ENCODE data around the gene LMNA.
A peak's percentile ranks its signal among the peaks of the same experiment; 100 is the strongest.

DNA sequence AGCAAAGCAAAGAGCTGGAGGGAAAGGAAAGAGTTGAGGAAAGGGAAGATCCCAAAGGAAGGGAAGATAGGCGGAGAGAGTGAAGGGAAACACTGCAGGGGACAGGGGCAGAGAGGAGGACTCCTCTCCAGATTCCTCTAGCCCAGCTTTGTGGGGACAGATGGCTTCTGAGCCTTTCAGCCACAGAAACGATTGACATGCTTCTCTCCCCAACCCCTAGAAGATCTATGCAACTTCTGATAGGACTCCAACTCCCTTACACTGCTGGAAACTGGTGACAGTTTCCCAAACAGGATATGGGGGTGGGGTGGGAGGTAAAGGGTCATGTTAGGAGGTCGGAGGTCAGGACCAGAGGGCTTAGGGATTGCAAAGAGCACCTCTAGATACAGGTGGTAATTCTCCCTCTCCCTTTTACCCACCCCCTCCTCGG lies 38.7 kb upstream of the LMNA start:
- TF ChIP-seq NFIC (IDR thresholded peaks at IDR 0.05; ENCODE audit: low read depth, low read length) = no peak
- TF ChIP-seq FOXK2 (IDR thresholded peaks at IDR 0.05) = no peak
- TF ChIP-seq PKNOX1 (IDR thresholded peaks at IDR 0.05) = peak; percentile 41; the same call in 1 of the 2 replicates
- no peak for TF ChIP-seq SIN3A (IDR thresholded peaks at IDR 0.05; ENCODE audit: low read depth, low read length)
- TF ChIP-seq RBBP5 (conservative IDR thresholded peaks at IDR 0.05) = no peak
- no peak for TF ChIP-seq CEBPB (IDR thresholded peaks at IDR 0.05; ENCODE audit: borderline replicate concordance in 1 of 2, low read depth in 2 of 2, low read length in 2 of 2)
- TF ChIP-seq, protein P1, sequence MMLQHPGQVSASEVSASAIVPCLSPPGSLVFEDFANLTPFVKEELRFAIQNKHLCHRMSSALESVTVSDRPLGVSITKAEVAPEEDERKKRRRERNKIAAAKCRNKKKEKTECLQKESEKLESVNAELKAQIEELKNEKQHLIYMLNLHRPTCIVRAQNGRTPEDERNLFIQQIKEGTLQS (IDR thresholded peaks at IDR 0.05; ENCODE audit: borderline replicate concordance, extremely low read depth, low read depth, low read length) = no peak
- TF ChIP-seq, protein P2, sequence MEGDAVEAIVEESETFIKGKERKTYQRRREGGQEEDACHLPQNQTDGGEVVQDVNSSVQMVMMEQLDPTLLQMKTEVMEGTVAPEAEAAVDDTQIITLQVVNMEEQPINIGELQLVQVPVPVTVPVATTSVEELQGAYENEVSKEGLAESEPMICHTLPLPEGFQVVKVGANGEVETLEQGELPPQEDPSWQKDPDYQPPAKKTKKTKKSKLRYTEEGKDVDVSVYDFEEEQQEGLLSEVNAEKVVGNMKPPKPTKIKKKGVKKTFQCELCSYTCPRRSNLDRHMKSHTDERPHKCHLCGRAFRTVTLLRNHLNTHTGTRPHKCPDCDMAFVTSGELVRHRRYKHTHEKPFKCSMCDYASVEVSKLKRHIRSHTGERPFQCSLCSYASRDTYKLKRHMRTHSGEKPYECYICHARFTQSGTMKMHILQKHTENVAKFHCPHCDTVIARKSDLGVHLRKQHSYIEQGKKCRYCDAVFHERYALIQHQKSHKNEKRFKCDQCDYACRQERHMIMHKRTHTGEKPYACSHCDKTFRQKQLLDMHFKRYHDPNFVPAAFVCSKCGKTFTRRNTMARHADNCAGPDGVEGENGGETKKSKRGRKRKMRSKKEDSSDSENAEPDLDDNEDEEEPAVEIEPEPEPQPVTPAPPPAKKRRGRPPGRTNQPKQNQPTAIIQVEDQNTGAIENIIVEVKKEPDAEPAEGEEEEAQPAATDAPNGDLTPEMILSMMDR (IDR thresholded peaks at IDR 0.05 in 2 of 3, conservative IDR thresholded peaks at IDR 0.05 in 1 of 3; ENCODE audit: control insufficient read depth in 2 of 3, extremely low read depth in 1 of 3, insufficient read depth in 1 of 3, low read depth in 3 of 3, low read length in 3 of 3) = no peak
- TF ChIP-seq POLR2A (IDR thresholded peaks at IDR 0.05; ENCODE audit: low read depth, low read length) = no peak
- no peak for TF ChIP-seq POLR2AphosphoS5 (IDR thresholded peaks at IDR 0.05; ENCODE audit: low read length)
- no peak for TF ChIP-seq ZNF24 (IDR thresholded peaks at IDR 0.05)
- no peak for TF ChIP-seq RCOR1 (conservative IDR thresholded peaks at IDR 0.05; ENCODE audit: low read depth, low read length)

Data from GM12878 (cell line).